OCI-LY3 (cell line): Measurements from ENCODE around the gene NOS1.

Experiments
- EZH2phosphoT487 ChIP-seq: fragments of 200-600 bp; shearing (Covaris generic); IDR thresholded peaks from 2 replicates; pipeline ENCODE4 v1.6.1; 2018; ENCODE audit warnings: antibody characterized with exemption, mixed run types, low read depth
- TF ChIP-seq, protein P1 (sequence below): fragments of 200-600, 300-600 bp; sonication (generic); IDR thresholded peaks from 2 replicates; pipeline ENCODE4 v1.5.1; 2014; ENCODE audit warnings: antibody characterized with exemption, low read length, low read depth

DNA sequence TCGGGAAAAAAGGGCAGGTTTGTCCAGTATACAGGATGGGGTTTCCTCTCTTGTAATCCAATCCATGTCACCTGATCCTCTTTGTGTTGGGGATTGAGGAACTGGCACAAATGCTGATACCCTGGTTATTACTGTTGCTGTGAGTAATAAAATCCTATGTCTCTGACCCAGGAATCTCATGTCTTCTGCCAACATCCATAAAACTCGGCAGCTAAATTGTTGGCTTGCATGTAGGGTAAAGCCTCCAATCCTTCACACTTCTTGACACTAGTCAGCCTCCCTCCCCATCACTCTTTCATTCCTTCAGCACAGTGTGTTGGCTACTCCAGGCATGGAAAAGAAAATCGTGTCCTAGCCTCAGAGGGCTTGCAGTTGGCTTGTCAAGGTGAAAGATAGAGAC lies 9.2 kb upstream of the NOS1 start:
- TF ChIP-seq, protein P1, sequence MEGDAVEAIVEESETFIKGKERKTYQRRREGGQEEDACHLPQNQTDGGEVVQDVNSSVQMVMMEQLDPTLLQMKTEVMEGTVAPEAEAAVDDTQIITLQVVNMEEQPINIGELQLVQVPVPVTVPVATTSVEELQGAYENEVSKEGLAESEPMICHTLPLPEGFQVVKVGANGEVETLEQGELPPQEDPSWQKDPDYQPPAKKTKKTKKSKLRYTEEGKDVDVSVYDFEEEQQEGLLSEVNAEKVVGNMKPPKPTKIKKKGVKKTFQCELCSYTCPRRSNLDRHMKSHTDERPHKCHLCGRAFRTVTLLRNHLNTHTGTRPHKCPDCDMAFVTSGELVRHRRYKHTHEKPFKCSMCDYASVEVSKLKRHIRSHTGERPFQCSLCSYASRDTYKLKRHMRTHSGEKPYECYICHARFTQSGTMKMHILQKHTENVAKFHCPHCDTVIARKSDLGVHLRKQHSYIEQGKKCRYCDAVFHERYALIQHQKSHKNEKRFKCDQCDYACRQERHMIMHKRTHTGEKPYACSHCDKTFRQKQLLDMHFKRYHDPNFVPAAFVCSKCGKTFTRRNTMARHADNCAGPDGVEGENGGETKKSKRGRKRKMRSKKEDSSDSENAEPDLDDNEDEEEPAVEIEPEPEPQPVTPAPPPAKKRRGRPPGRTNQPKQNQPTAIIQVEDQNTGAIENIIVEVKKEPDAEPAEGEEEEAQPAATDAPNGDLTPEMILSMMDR, result no peak
- no peak for TF ChIP-seq EZH2phosphoT487
